ENCODE measurements around the gene APOD. TPM values are rescaled to one million over a fixed set of nuclear protein-coding genes. Genes with fewer than 3 reads are reported as not detected.

The APOD gene
- total RNA-seq, 1 experiment from 2014 or later: not detected

GRCh38 chr3:195613468-195614069, 29.8 kb upstream of the APOD start:
- Histone ChIP-seq H3K23me2 (ENCODE audit: insufficient read length, low read depth, low read length, poor library complexity, severe bottlenecking) (no peaks in the 10 kb centered on the region), H3K14ac (ENCODE audit: insufficient read depth, low read length) (no peak overlapping the region), H2BK15ac (ENCODE audit: low read depth, low read length) (no peak overlapping the region), H4K5ac (ENCODE audit: insufficient read length, low read depth, low read length) (no peak overlapping the region), H4K8ac (replicated peaks; ENCODE audit: insufficient read length, low read depth, low read length) (no peak overlapping the region), H2AK5ac (ENCODE audit: insufficient read length, low read length) (no peak overlapping the region), H2BK5ac (ENCODE audit: insufficient read length, low read length) (no peak overlapping the region), H4K91ac (ENCODE audit: insufficient read length, low read depth, low read length) (no peak overlapping the region), H4K20me1 (ENCODE audit: control insufficient read depth, insufficient read depth, insufficient read length) (no peaks in the 10 kb centered on the region), H2BK120ac (ENCODE audit: low read depth, low read length, poor library complexity, severe bottlenecking) (no peak overlapping the region), H2BK12ac (ENCODE audit: insufficient read length, low read depth, low read length) (no peak overlapping the region), H3K4me2 (ENCODE audit: insufficient read depth, insufficient read length, low read length) (no peak overlapping the region), H3K79me1 (ENCODE audit: insufficient read depth, low read depth, low read length, poor library complexity, severe bottlenecking) (no peaks in the 10 kb centered on the region), H2AFZ (ENCODE audit: low read length) (no peak overlapping the region), H3K79me2 (ENCODE audit: insufficient read depth, low read length) (no peaks in the 10 kb centered on the region), H3K23ac (ENCODE audit: insufficient read length, low read depth, low read length) (no peak overlapping the region), H3K9ac (ENCODE audit: extremely low read depth, insufficient read length, low read length) (no peak overlapping the region), H3K27me3 (ENCODE audit: insufficient read depth, low read length) (no peaks in the 10 kb centered on the region), H3K18ac (ENCODE audit: insufficient read length, low read depth, low read length) (no peak overlapping the region), H3K4me1 (ENCODE audit: insufficient read depth, low read length) (no peaks in the 10 kb centered on the region), H3T11ph (ENCODE audit: low read length) (no peak overlapping the region), H3K9me3 (ENCODE audit: control insufficient read depth, low read depth, low read length) (peaks cover 13% of the 10 kb centered on the region), H2BK20ac (ENCODE audit: low read depth, low read length, poor library complexity, severe bottlenecking) (no peak overlapping the region), H3K56ac (ENCODE audit: insufficient read length, low read depth, low read length) (no peak overlapping the region), H3K4ac (ENCODE audit: low read depth, low read length) (no peak overlapping the region), H3K27ac (ENCODE audit: insufficient read length, low read depth, low read length) (no peak overlapping the region)
- no peak for TF ChIP-seq CTCF (conservative IDR thresholded peaks at IDR 0.05)
- Mint-ChIP-seq H3K27me3 (ENCODE audit: low read depth) (peaks cover 8% of the 10 kb centered on the region), H3K9me3 (peaks cover 23 to 36% of the 10 kb centered on the region in 2 experiments), H3K36me3 (ENCODE audit: insufficient read depth in 1 of 3, low read depth in 3 of 3) (peaks cover 5 to 15% (median 12%) of the 10 kb centered on the region in 3 experiments; a peak in 6 of 7 replicates), H3K4me3 (no peak overlapping the region), H3K27ac (no peak overlapping the region; a peak in 1 of 7 replicates), H3K4me1 (peaks cover 2 to 3% of the 10 kb centered on the region in 2 experiments)
- WGBS (ENCODE audit: extremely low coverage, insufficient read length, low lambda C conversion rate): no CpG with 5 or more reads among the region's 15 CpGs
- DNase-seq: no peak
